EH (cell line): Measurements from ENCODE around the gene CFAP46.
"Not testable (repeated sequence)": the region's sequence is repeated elsewhere in the genome, so short reads cannot be mapped to it uniquely, and the experiment has no call there.

Experiments
- DNase-seq: peaks from one replicate; pipeline ENCODE4 v3.0.0-alpha.2; 2015; ENCODE audit warnings: low read depth

Gene CFAP46

GRCh38 chr10:132899054-132899750 lies 43.2 kb downstream of the CFAP46 start:
- DNase-seq, result no peak

GRCh38 chr10:132898391-132899053 lies 43.8 kb downstream of the CFAP46 start:
- no peak for DNase-seq

- DNase-seq, result no peak
Observed at GRCh38 chr10:132897516-132898381, 44.6 kb downstream of the CFAP46 start.

- not testable (repeated sequence) for DNase-seq
Observed at GRCh38 chr10:132893786-132894185, 48.6 kb downstream of the CFAP46 start.

GRCh38 chr10:132893090-132893489 lies 49.3 kb downstream of the CFAP46 start:
- no peak for DNase-seq

GRCh38 chr10:132892004-132892403 lies 50.4 kb downstream of the CFAP46 start:
- DNase-seq, result peak; percentile 37

GRCh38 chr10:132891368-132891767 lies 51.0 kb downstream of the CFAP46 start:
- DNase-seq, result no peak

- DNase-seq, result no peak
Observed at GRCh38 chr10:132890301-132890700, 52.1 kb downstream of the CFAP46 start.

GRCh38 chr10:132889556-132889955 lies 52.8 kb downstream of the CFAP46 start:
- no peak for DNase-seq

- DNase-seq, result no peak
Observed at GRCh38 chr10:132888898-132889490, 53.4 kb downstream of the CFAP46 start.

GRCh38 chr10:132888446-132888845 lies 53.9 kb downstream of the CFAP46 start:
- DNase-seq, result not testable (repeated sequence)

- DNase-seq, result no peak
Observed at GRCh38 chr10:132886211-132887099, 55.9 kb downstream of the CFAP46 start.

- no peak for DNase-seq
Observed at GRCh38 chr10:132885451-132886210, 56.7 kb downstream of the CFAP46 start.

- DNase-seq, result no peak
Observed at GRCh38 chr10:132884691-132885271, 57.6 kb downstream of the CFAP46 start.

GRCh38 chr10:132884041-132884440 lies 58.3 kb downstream of the CFAP46 start:
- DNase-seq, result no peak

GRCh38 chr10:132883391-132883881 lies 58.9 kb downstream of the CFAP46 start:
- peak; percentile 37 for DNase-seq

- DNase-seq, result no peak
Observed at GRCh38 chr10:132882069-132882951, 60.1 kb downstream of the CFAP46 start.

GRCh38 chr10:132881186-132881920 lies 61.0 kb downstream of the CFAP46 start:
- DNase-seq, result no peak
